ENCODE data around the gene TACC3. TPM values are rescaled to one million over a fixed set of nuclear protein-coding genes. Genes with fewer than 3 reads are reported as not detected.
A peak's percentile ranks its signal among the peaks of the same experiment; 100 is the strongest.

TACC3 gene
- total RNA-seq, 2 donors from 2014 or later: 73.4 to 91.8 TPM

DNA sequence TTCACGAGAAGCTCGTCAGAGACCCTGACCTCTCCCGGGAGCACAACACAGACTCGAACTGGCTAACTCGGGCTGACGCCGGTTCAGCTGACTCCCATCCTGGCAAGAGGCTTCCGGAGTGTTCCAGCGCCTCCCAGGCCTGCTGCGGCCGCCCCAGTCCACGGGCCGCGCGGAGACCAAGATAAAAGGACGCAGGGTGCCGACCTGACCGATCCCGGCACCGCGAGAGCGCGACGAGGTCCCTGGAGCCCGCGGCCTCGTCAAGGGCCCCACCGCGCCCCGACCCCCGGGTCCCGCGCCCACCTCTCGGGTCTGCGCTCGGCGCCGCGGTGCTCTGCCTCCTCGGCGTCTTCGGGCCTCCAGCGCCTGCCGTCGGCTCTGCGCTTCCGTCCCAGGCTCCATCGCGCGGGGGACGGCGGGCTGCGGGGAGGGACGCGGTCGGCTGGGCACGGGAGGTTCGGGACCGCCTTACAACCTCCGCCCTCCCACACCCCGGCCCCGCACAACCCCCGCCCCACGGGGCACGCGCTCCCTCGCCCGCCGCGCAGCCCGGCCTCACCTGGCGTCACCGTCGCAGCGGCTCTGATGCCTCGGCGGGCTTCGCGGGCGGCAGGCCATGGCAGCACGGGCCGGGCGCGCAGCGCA lies 9.6 kb upstream of the TACC3 start:
- peak; percentile 29 for ATAC-seq
- peaks cover 30% of the 10 kb centered on the region for H3K4me1 Mint-ChIP-seq

DNA sequence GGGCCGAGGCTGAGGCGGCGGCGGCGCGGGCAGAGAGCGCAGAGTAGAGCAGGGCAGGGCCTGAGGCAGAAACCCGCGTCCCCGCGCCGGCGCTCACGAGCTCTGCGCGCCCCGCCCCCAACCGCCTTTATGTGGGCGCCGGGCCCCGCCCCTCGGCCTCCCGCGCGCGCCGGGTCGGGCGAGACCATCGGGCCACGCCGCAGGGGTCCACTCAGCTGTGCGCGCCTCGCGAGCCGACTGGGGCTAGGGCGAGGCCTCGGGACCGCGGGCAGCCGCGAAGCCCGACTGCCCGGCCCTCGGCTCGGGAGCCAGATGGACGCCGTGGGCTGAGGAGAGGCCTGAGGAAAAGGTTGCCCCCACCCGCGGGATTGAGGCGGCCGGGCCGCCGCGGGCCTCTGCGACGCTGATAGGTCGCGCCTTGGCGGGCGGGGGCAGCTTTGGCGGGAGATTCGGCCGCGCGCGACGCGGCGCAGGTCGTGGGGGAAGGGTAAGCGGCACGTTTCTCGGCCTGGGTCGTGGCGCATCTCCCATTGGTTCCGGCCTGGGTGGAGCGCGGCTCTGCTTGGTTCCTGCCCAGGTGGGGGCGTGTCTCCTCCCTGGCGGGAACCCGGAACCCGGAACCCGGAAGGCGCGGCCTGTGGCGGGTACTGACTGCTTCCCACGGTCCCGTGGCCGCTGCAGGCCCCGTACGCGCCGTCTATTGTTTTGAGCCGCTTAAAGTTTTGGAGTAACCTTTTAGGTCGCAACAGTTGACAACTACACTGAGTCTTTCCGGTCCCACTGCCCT lies 8.9 kb upstream of the TACC3 start, which contains the start of gene SLBP:
TSS of gene SLBP (minus strand) at position 104 of the 787 bp plus-strand sequence. CDS start 131 bp downstream, outside the sequence.
- H3K27ac Mint-ChIP-seq: peak within 1 kb of the TSS; percentile 96
- DNase-seq: peak; percentile 98 to 99 (median 98)
- peak within 1 kb of the TSS; percentile 94 for H3K4me3 Mint-ChIP-seq
- peaks cover 30% of the 10 kb centered on the region for H3K4me1 Mint-ChIP-seq
- ATAC-seq: peak; percentile 88
- no peaks in the 10 kb centered on the region for H3K9me3 ChIP-seq (ENCODE audit: control insufficient read depth, low read length, poor library complexity, severe bottlenecking)
- H3K36me3 Mint-ChIP-seq (ENCODE audit: low read depth): peaks cover 5% of the 10 kb centered on the region
- no peaks in the 10 kb centered on the region for H3K27me3 Mint-ChIP-seq

More for the DNA sequence above, 9.6 kb upstream of the TACC3 start:
- Mint-ChIP-seq H3K4me3 (peak overlapping the region; percentile 94), H3K27me3 (no peaks in the 10 kb centered on the region), H3K36me3 (ENCODE audit: low read depth) (peaks cover 5% of the 10 kb centered on the region), H3K27ac (peak overlapping the region; percentile 96)
- DNase-seq: peak in 1 of 3 donors; percentile 27
- H3K9me3 ChIP-seq (ENCODE audit: control insufficient read depth, low read length, poor library complexity, severe bottlenecking): no peaks in the 10 kb centered on the region

- no peaks in the 10 kb centered on the region for H3K27me3 Mint-ChIP-seq
- no peak for DNase-seq
- no peaks in the 10 kb centered on the region for H3K9me3 ChIP-seq (ENCODE audit: control insufficient read depth, low read length, poor library complexity, severe bottlenecking)
- peaks cover 33% of the 10 kb centered on the region for H3K4me1 Mint-ChIP-seq
- peak overlapping the region; percentile 92 for H3K27ac Mint-ChIP-seq
- H3K36me3 Mint-ChIP-seq (ENCODE audit: low read depth): peaks cover 5% of the 10 kb centered on the region
- ATAC-seq: peak; percentile 1
- H3K4me3 Mint-ChIP-seq: peak overlapping the region; percentile 93
These were observed 8.1 kb upstream of the TACC3 start for GRCh38 chr4:1713003-1713851.

GRCh38 chr4:1714303-1715001 lies 6.9 kb upstream of the TACC3 start:
- no peaks in the 10 kb centered on the region for H3K27me3 Mint-ChIP-seq
- ATAC-seq (no peak), DNase-seq (no peak)
- H3K9me3 ChIP-seq (ENCODE audit: control insufficient read depth, low read length, poor library complexity, severe bottlenecking): no peaks in the 10 kb centered on the region
- H3K27ac Mint-ChIP-seq: peak overlapping the region; percentile 92
- peaks cover 32% of the 10 kb centered on the region for H3K4me1 Mint-ChIP-seq
- peak overlapping the region; percentile 28 for H3K4me3 Mint-ChIP-seq
- peaks cover 5% of the 10 kb centered on the region for H3K36me3 Mint-ChIP-seq (ENCODE audit: low read depth)

DNA sequence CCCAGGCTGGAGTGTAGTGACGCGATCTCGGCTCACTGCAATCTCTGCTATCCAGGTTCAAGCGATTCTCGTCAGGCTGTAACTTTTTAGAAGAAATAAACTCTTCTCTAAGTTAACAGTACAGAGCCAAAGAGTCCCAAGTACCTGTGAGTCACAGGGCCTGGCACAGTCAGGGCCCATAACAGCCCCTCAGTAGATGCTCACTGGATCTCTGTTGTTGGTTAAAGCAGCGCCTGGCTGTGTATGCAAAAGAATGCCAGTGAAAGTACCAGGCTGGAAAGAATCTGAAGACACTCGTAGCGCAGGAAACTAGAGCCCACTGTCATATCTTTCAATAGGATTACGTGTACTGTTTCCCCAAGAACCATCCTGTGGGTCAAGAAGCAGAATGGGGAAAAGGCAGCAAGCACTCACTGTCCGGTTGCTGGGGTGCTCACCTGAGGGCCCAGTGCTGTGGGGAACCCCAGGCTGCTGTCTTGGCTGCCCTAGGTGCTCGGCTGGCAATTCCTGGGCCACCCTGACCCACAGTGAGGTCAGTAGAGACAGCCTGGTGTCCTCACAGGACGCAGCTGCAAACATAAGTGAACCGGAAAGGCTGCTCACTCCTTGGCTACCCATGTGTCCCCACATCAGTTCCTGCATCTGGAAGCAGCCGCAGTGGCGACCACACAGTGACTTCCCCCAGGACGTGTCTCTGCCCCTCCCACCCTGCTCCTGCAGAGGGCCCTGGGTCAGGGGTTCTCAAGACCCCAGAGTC lies 6.1 kb upstream of the TACC3 start:
- Mint-ChIP-seq H3K4me1 (peaks cover 28% of the 10 kb centered on the region), H3K27me3 (no peaks in the 10 kb centered on the region), H3K4me3 (peak overlapping the region; percentile 28), H3K36me3 (ENCODE audit: low read depth) (peaks cover 2% of the 10 kb centered on the region), H3K27ac (peak overlapping the region; percentile 92)
- no peaks in the 10 kb centered on the region for H3K9me3 ChIP-seq (ENCODE audit: control insufficient read depth, low read length, poor library complexity, severe bottlenecking)
- no peak for ATAC-seq
- DNase-seq: no peak

DNA sequence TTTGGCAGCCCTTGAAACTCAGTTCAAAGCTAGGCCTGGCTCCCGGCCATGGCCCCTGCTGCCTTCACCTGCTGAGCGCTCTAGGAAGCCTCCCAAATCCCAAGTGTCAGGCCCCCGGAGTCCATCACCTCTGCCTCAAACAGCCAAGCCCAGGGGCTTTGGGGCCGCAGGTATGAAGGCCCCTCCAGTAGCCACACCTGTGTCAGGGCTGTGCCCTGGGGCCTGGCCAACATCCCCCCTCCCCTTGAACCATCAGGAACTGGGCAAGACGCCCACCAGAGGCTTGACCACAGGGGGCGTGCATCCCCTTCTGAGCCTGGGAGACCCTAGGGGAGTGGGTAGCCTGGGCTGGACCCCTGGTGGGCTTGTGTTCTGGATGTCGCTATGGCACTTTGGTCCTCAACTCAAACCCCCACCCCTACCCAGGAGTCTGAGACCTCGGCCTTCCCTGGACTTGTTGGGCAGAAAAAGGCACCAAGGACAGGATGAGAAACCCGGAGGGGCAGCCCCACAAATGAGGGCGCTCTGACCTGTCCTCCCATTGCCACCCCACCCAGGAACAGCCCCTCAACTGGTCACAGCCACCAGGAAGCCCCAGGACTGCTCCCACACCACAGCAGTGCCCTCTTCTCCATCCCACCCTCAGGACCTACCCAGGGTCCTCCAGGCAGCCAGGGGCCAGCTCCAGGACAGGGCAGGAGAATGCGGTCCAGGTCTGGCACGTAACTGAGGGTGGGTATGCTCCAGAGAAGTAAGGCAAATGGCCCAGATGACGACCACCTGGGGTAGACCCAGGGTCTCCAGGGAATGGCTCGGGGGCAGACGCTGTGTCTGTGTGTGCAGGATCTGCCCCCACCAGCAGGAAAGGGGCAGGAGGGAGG lies 5.0 kb upstream of the TACC3 start:
- Mint-ChIP-seq H3K4me3 (peak overlapping the region; percentile 41), H3K27me3 (no peaks in the 10 kb centered on the region), H3K4me1 (peaks cover 21% of the 10 kb centered on the region), H3K36me3 (ENCODE audit: low read depth) (no peaks in the 10 kb centered on the region), H3K27ac (peak overlapping the region; percentile 81)
- H3K9me3 ChIP-seq (ENCODE audit: control insufficient read depth, low read length, poor library complexity, severe bottlenecking): no peaks in the 10 kb centered on the region
- DNase-seq (no peak), ATAC-seq (no peak)

DNA sequence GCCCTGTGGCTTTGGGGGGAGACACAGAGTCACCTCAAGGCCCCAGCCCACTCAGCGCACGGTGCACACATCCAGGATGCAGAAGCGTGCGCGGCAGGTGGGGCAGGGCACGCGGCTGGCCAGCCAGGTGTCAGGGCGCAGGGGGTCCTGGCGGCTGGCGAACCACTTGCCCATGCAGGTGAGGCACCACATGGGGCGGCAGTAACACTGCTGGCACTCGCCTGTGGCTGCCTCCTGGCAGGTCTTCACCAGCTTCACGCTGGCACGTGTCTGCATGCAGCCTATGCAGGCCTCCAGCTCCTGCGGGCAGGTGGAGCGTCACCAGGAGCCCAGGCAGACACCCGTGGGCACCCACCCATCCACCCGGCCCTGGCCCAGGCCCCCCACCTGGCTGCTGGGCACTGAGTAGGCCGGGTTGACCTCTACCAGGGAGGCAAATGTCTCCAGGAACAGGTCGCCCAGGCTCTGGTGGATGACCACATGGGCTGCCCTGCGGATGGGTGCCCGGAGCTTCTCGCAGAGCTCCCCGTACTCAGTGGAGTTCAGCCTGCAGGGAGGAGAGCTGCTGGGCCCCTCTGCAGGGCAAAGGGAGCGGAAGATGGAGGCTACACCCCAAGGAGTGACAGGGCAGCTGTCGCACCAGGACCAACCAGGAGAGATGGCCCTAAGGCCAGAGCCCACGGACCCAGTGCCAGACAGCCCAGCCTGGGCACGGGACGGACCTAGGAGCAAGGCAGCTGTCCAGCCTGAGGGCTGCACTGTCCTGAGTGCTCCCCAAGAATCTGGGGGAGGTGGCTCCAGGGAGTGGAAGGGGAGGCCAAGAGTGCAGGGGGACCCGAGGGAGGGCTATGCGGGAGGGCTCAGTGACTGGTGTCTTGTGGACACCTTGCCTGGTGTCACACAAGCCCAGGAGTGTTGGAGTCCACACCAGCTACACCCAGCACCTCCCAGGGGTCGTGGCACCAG lies 3.9 kb upstream of the TACC3 start:
- DNase-seq (no peak), ATAC-seq (no peak)
- H3K4me3 Mint-ChIP-seq: no peak overlapping the region
- no peak overlapping the region for H3K27ac Mint-ChIP-seq
- no peaks in the 10 kb centered on the region for H3K36me3 Mint-ChIP-seq (ENCODE audit: low read depth)
- no peaks in the 10 kb centered on the region for H3K9me3 ChIP-seq (ENCODE audit: control insufficient read depth, low read length, poor library complexity, severe bottlenecking)
- no peaks in the 10 kb centered on the region for H3K27me3 Mint-ChIP-seq
- H3K4me1 Mint-ChIP-seq: peaks cover 26% of the 10 kb centered on the region

DNA sequence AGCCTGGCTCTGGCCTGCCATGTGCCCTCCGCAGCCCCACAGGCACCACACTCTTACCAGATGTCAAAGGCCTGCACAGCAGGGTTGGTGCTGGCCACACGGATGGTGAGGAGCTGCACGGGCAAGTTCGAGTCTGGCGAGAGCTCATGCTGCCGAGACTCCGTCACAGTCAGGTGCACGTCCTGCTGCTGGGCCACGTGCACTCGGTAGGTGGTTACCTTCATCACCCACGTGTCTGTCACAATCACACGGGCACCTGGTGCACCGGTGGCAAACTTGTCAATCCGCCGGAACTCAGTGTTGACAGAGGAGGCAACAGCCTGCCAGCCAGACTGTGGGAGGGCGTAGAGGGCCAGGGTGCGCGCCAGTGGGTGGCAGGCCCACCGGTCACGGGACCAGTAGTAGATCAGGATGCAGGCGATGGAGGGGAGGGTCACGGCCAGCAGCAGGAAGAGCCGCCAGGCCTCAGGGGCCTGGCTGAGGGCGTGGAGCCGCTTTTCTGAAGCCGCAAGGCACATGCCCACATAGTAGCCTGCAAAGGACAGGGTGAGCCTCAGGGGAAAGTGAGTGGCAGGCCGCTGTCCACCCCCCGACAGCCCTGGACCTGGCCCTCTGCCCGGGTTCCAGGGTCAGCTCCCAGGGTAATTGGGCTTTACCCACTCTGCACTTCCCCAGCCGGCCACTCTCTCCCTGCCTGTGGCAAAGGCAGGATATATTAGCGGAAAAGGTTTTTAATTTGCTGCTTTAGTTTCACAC lies 3.0 kb upstream of the TACC3 start:
- no peak for ATAC-seq
- H3K9me3 ChIP-seq (ENCODE audit: control insufficient read depth, low read length, poor library complexity, severe bottlenecking): no peaks in the 10 kb centered on the region
- H3K4me3 Mint-ChIP-seq: peak overlapping the region; percentile 53
- DNase-seq: no peak
- H3K27me3 Mint-ChIP-seq: no peaks in the 10 kb centered on the region
- no peaks in the 10 kb centered on the region for H3K36me3 Mint-ChIP-seq (ENCODE audit: low read depth)
- H3K27ac Mint-ChIP-seq: no peak overlapping the region
- peaks cover 32% of the 10 kb centered on the region for H3K4me1 Mint-ChIP-seq

- Mint-ChIP-seq H3K27ac (peak overlapping the region; percentile 87), H3K36me3 (ENCODE audit: low read depth) (no peaks in the 10 kb centered on the region), H3K4me1 (peaks cover 38% of the 10 kb centered on the region), H3K4me3 (peak overlapping the region; percentile 88), H3K27me3 (no peaks in the 10 kb centered on the region)
- ATAC-seq: peak; percentile 8
- no peaks in the 10 kb centered on the region for H3K9me3 ChIP-seq (ENCODE audit: control insufficient read depth, low read length, poor library complexity, severe bottlenecking)
- peak in 1 of 3 donors; percentile 40 for DNase-seq
These were observed 948 bp upstream of the TACC3 start for GRCh38 chr4:1720163-1720983.

All from T-helper 17 cell (primary cell).